ENCODE measurements around the gene SLC2A2. TPM values are rescaled to one million over a fixed set of nuclear protein-coding genes. Genes with fewer than 3 reads are reported as not detected.
"Not testable (repeated sequence)": the region's sequence is repeated elsewhere in the genome, so short reads cannot be mapped to it uniquely, and the experiment has no call there.

Gene SLC2A2
- total and polyA plus RNA-seq, 9 donors: 0.10 to 0.36 (median 0.18) TPM; not detected in 6

- Histone ChIP-seq H3K9me3 (no peaks in the 10 kb centered on the region), H3K4me1 (ENCODE audit: insufficient read depth) (no peaks in the 10 kb centered on the region), H3K27ac (no peak overlapping the region), H3K36me3 (no peaks in the 10 kb centered on the region), H3K27me3 (no peaks in the 10 kb centered on the region), H3K4me3 (no peak overlapping the region)
- WGBS, 3 donors: 66 to 68% (median 66%) methylated on average over 11 of the region's 11 CpGs
- DNase-seq: no peak
- TF ChIP-seq CTCF (IDR thresholded peaks at IDR 0.05) (no peak), EP300 (IDR thresholded peaks at IDR 0.05) (no peak), POLR2A (IDR thresholded peaks at IDR 0.05) (no peak)
- intact Hi-C loops (cut with DNase I): loop anchor here in 1 of 4 donors (10.0 kb wide), 1 partner anchor 1403 kb away; no protein-coding TSS in a partner anchor
Observed at GRCh38 chr3:170977949-170978745, 48.4 kb downstream of the SLC2A2 start.

- Histone ChIP-seq H3K9me3 (no peaks in the 10 kb centered on the region), H3K27ac (no peak overlapping the region), H3K4me3 (no peak overlapping the region), H3K36me3 (no peaks in the 10 kb centered on the region), H3K27me3 (no peaks in the 10 kb centered on the region), H3K4me1 (ENCODE audit: insufficient read depth) (no peaks in the 10 kb centered on the region)
- DNase-seq: no peak
- TF ChIP-seq POLR2A (IDR thresholded peaks at IDR 0.05) (no peak), CTCF (IDR thresholded peaks at IDR 0.05) (no peak), EP300 (IDR thresholded peaks at IDR 0.05) (no peak)
- WGBS, 3 donors: 71 to 94% (median 75%) methylated on average over 4 of the region's 4 CpGs
- intact Hi-C loops (cut with DNase I): loop anchor here in 1 of 4 donors (10.0 kb wide), 1 partner anchor 1401 kb away; no protein-coding TSS in a partner anchor
Observed at GRCh38 chr3:170976190-170976519, 50.4 kb downstream of the SLC2A2 start.

DNA sequence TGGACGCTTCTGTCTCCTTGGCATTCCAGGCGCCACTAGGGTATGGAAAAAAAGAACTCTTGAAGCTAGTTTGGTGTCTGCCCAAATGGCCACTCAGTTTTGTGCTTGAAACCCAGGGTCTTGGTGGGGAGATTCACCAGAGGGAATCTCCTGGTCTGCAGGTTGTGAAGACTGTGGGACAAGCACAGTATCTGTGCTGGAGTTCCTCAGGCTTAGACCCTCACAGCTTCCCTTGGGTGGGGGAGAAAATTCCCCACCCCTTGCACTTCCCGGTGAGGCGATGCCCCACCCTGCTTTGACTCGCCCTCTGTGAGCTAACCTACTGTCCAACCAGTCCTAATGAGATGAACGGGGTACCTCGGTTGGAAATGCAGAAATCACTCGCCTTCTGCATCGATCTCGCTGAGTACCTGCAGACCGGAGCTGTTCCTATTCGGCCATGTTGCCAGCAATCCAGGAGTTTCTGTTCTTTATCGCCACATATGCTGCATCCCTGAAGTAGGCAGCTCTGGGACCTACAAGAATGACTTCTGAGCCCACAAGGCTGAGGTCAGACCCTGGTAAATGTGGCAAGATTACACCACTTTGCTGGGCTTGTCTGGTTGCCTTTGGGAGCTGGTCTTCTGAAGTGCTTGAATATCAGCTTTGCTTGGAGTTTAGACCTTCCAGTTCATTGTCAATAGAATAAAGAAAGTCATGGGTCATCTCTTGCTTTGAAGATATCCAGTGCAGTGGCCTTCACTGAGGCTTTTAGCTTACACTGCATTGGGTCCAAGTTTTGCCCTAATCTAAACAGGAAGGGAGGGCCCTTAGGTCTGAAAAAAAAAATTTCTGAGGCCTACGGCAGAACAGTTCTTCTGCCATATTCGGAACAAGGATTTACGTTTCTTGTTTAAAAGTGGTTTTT lies 51.0 kb downstream of the SLC2A2 start:
- 91 to 95% (median 95%) methylated on average over 16 of the region's 16 CpGs for WGBS, 3 donors
- intact Hi-C loops (cut with DNase I): loop anchor here in 1 of 4 donors (10.0 kb wide), 1 partner anchor 1401 kb away; no protein-coding TSS in a partner anchor
- Histone ChIP-seq H3K4me3 (no peak overlapping the region), H3K9me3 (no peaks in the 10 kb centered on the region), H3K27ac (no peak overlapping the region), H3K27me3 (no peaks in the 10 kb centered on the region), H3K4me1 (ENCODE audit: insufficient read depth) (no peaks in the 10 kb centered on the region), H3K36me3 (no peaks in the 10 kb centered on the region)
- DNase-seq: no peak
- TF ChIP-seq EP300 (IDR thresholded peaks at IDR 0.05) (no peak), POLR2A (IDR thresholded peaks at IDR 0.05) (no peak), CTCF (IDR thresholded peaks at IDR 0.05) (no peak)

DNA sequence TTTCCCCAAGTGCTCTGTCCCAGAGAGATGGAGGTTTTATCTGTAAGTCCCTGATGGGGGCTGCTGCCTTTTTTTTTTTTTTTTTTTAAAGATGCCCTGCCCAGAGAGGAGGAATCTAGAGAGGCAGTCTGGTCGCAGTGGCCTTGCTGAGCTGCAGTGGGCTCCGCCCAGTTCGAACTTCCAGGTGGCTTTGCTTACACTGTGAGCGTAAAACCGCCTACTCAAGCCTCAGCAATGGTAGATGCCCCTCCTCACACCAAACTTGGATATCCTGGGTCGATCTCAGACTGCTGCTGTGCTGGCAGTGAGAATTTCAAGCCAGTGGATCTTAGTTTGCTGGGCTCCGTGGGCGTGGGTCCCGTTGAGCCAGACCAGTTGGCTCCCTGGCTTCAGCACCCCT lies 51.6 kb downstream of the SLC2A2 start:
- DNase-seq: no peak
- Histone ChIP-seq H3K27ac (no peak overlapping the region), H3K9me3 (no peaks in the 10 kb centered on the region), H3K27me3 (no peaks in the 10 kb centered on the region), H3K36me3 (no peaks in the 10 kb centered on the region), H3K4me1 (ENCODE audit: insufficient read depth) (no peaks in the 10 kb centered on the region), H3K4me3 (no peak overlapping the region)
- intact Hi-C loops (cut with DNase I): loop anchor here in 1 of 4 donors (10.0 kb wide), 1 partner anchor 1400 kb away; no protein-coding TSS in a partner anchor
- TF ChIP-seq CTCF (IDR thresholded peaks at IDR 0.05): no peak
- no peak for TF ChIP-seq POLR2A (IDR thresholded peaks at IDR 0.05)
- no peak for TF ChIP-seq EP300 (IDR thresholded peaks at IDR 0.05)
- WGBS, 3 donors: 69 to 74% (median 70%) methylated on average over 9 of the region's 9 CpGs

DNA sequence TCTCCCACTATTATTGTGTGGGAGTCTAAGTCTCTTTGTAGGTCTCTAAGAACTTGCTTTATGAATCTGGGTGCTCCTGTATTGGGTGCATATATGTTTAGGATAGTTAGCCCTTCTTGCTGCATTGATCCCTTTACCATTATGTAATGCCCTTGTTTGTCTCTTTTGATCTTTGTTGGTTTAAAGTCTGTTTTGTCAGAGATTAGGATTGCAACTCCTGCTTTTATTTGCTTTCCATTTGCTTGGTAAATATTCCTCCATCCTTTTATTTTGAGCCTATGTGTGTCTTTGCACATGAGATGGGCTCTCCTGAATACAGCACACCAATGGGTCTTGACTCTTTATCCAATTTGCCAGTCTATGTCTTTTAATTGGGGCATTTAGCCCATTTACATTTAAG lies 53.6 kb downstream of the SLC2A2 start:
- intact Hi-C loops (cut with DNase I): loop anchor here in 1 of 4 donors (10.0 kb wide), 1 partner anchor 1398 kb away; no protein-coding TSS in a partner anchor
- not testable (repeated sequence) for H3K36me3 ChIP-seq; DNase-seq; H3K9me3 ChIP-seq; H3K4me3 ChIP-seq; H3K4me1 ChIP-seq (ENCODE audit: insufficient read depth); H3K27ac ChIP-seq; H3K27me3 ChIP-seq

All from ovary (tissue), 9 donors.